ENCODE measurements around the gene SNX25.

- TF ChIP-seq POLR2A (IDR thresholded peaks at IDR 0.05), result no peak
- TF ChIP-seq CTCF (IDR thresholded peaks at IDR 0.05 in 4 of 5, conservative IDR thresholded peaks at IDR 0.05 in 1 of 5), result no peak
Observed at GRCh38 chr4:185211035-185211434, 1.6 kb downstream of the SNX25 start.

All from gastrocnemius medialis (tissue), 4 donors.